Tibial artery (tissue), 4 donors: Measurements from ENCODE around the gene CRY2.

ENCODE experiments used
- DNase-seq, 2 donors: peaks; one replicate each; pipeline ENCODE4 v3.0.0-alpha.2; 2019
- H3K27ac ChIP-seq, 2 donors: fragments of 200-600 bp; sonication (generic) in 1 of 2; 1 replicate in 1 of 2; 2 replicates in 1 of 2; pipeline ENCODE4 v1.5.1; 2018 to 2019; ENCODE audit warnings: mild to moderate bottlenecking in 1 of 2
- H3K27me3 ChIP-seq, 2 donors: fragments of 200-600 bp; sonication (generic) in 1 of 2; one replicate each; pipeline versions ENCODE4 v1.5.1 to v1.6.0; 2016 to 2019
- H3K36me3 ChIP-seq, 3 donors: fragments of 200-600 bp; sonication (generic) in 2 of 3; one replicate each; pipeline ENCODE4 v1.5.1; 2016 to 2019; ENCODE audit warnings: mild to moderate bottlenecking in 2 of 3
- H3K4me1 ChIP-seq, 4 donors: fragments of 200-600 bp; sonication (generic) in 2 of 4; 1 replicate in 3 of 4; 2 replicates in 1 of 4; pipeline ENCODE4 v1.5.1; 2016 to 2019
- H3K4me3 ChIP-seq, 2 donors: fragments of 200-600 bp; sonication (generic) in 1 of 2; 1 replicate in 1 of 2; 2 replicates in 1 of 2; pipeline ENCODE4 v1.5.1; 2018 to 2019; ENCODE audit warnings: mild to moderate bottlenecking in 2 of 2
- H3K9me3 ChIP-seq, 3 donors: fragments of 200-600 bp; sonication (generic) in 1 of 3; one replicate each; pipeline ENCODE4 v1.5.1; 2016 to 2019
- CTCF ChIP-seq, 2 experiments: fragments of 200-600 bp in 1 of 2; fragments of 450-650 bp in 1 of 2; IDR thresholded peaks; one replicate each; pipeline ENCODE4 v1.5.1; 2017 to 2019; ENCODE audit warnings: antibody characterized with exemption in 2 of 2, mild to moderate bottlenecking in 1 of 2, moderate library complexity in 1 of 2
- intact Hi-C: fragments of 100-400 bp; cut with DNase I; formaldehyde crosslinking; loops from one replicate; pipeline ENCODE4 v1.15.0; 2023; ENCODE audit warnings: low total_unique reads

CRY2 gene

DNA sequence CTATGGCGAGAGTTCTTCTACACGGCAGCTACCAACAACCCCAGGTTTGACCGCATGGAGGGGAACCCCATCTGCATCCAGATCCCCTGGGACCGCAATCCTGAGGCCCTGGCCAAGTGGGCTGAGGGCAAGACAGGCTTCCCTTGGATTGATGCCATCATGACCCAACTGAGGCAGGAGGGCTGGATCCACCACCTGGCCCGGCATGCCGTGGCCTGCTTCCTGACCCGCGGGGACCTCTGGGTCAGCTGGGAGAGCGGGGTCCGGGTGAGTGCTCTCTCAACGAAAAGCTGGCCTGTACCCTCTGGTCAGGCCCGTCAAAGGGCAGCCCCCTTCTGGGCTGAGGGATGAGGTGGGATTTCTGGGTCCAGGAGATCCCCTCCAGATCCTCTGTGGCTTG is 22.3 kb downstream of the CRY2 start:
- Histone ChIP-seq H3K4me1 (no peaks in the 10 kb centered on the region), H3K9me3 (no peaks in the 10 kb centered on the region), H3K4me3 (no peak overlapping the region), H3K36me3 (peaks cover 98 to 100% (median 100%) of the 10 kb centered on the region in 3 donors), H3K27ac (no peak overlapping the region), H3K27me3 (no peaks in the 10 kb centered on the region)
- TF ChIP-seq CTCF (IDR thresholded peaks at IDR 0.05): no peak
- intact Hi-C loops: no loop called here
- no peak for DNase-seq

DNA sequence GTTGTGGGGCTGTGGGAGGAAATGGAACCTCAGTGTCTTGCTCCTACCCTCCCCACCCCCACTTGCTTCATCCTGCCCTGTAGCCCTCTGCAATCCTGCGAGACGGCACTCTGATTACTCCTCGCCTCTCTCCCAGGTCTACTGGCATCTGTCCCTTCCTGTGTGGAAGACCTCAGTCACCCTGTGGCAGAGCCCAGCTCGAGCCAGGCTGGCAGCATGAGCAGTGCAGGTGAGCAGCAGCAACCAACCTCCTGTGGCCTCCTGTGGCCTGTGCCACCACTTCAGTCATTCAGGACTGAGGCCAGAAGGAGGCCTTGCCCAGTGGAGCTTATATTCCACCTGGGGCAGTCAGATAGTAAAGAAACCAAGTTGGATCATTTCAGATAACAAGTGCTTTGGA is 23.4 kb downstream of the CRY2 start:
- H3K4me3 ChIP-seq: no peak overlapping the region
- peaks cover 97 to 100% (median 98%) of the 10 kb centered on the region in 3 donors for H3K36me3 ChIP-seq
- intact Hi-C loops: no loop called here
- no peak overlapping the region for H3K27ac ChIP-seq
- no peaks in the 10 kb centered on the region for H3K27me3 ChIP-seq
- no peak for DNase-seq
- no peak for TF ChIP-seq CTCF (IDR thresholded peaks at IDR 0.05)
- H3K9me3 ChIP-seq: no peaks in the 10 kb centered on the region
- no peaks in the 10 kb centered on the region for H3K4me1 ChIP-seq

DNA sequence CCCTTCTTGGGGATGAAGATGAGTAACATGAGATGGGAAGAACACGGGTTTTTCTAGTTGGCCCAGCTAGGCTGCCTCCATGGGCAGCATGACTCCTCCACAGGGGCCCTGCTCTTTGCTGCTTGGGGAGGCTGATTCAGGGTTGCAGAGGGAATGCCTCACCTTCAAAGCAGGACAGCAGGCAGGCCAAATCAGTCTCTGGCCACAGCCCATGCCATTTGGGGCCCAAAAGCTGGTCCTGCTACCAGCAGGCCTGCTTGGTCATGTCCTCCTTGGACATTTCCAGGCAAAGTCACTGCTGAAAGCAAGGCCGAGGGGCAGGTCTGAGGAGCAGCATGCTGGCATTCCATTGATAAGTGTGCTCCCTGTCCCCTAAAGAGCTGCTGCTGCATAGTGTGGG is 24.4 kb downstream of the CRY2 start:
- no peak for DNase-seq
- no peaks in the 10 kb centered on the region for H3K9me3 ChIP-seq
- H3K27ac ChIP-seq: no peak overlapping the region
- intact Hi-C loops: no loop called here
- H3K27me3 ChIP-seq: no peaks in the 10 kb centered on the region
- TF ChIP-seq CTCF (IDR thresholded peaks at IDR 0.05): no peak
- H3K4me3 ChIP-seq: no peak overlapping the region
- H3K4me1 ChIP-seq: no peaks in the 10 kb centered on the region
- peaks cover 89 to 100% (median 98%) of the 10 kb centered on the region in 3 donors for H3K36me3 ChIP-seq

- H3K27me3 ChIP-seq: no peaks in the 10 kb centered on the region
- no peaks in the 10 kb centered on the region for H3K4me1 ChIP-seq
- H3K27ac ChIP-seq: no peak overlapping the region
- H3K9me3 ChIP-seq: no peaks in the 10 kb centered on the region
- H3K4me3 ChIP-seq: no peak overlapping the region
- DNase-seq: no peak
- intact Hi-C loops: no loop called here
- H3K36me3 ChIP-seq: peaks cover 79 to 100% (median 98%) of the 10 kb centered on the region in 3 donors
- peak; percentile 43 to 50 for TF ChIP-seq CTCF (IDR thresholded peaks at IDR 0.05)
Measured at GRCh38 chr11:45872651-45873356, 25.5 kb downstream of the CRY2 start.

GRCh38 chr11:45876401-45876800 is 29.1 kb downstream of the CRY2 start:
- Histone ChIP-seq H3K27ac (no peak overlapping the region), H3K27me3 (no peaks in the 10 kb centered on the region), H3K9me3 (no peaks in the 10 kb centered on the region), H3K4me3 (no peak overlapping the region), H3K36me3 (peaks cover 66 to 97% (median 86%) of the 10 kb centered on the region in 3 donors), H3K4me1 (no peaks in the 10 kb centered on the region)
- intact Hi-C loops: no loop called here
- TF ChIP-seq CTCF (IDR thresholded peaks at IDR 0.05): no peak
- DNase-seq: no peak
